GM19351 (cell line): Measurements from ENCODE around the gene SYNDIG1L.

Source experiments
- ATAC-seq: cut with Tn5 transposase; IDR thresholded peaks from one replicate; pipeline ENCODE4 v1.9.1; 2021; ENCODE audit warnings: mild to moderate bottlenecking, moderate library complexity; ENCODE audit not compliant: unreplicated experiment

Gene SYNDIG1L

DNA sequence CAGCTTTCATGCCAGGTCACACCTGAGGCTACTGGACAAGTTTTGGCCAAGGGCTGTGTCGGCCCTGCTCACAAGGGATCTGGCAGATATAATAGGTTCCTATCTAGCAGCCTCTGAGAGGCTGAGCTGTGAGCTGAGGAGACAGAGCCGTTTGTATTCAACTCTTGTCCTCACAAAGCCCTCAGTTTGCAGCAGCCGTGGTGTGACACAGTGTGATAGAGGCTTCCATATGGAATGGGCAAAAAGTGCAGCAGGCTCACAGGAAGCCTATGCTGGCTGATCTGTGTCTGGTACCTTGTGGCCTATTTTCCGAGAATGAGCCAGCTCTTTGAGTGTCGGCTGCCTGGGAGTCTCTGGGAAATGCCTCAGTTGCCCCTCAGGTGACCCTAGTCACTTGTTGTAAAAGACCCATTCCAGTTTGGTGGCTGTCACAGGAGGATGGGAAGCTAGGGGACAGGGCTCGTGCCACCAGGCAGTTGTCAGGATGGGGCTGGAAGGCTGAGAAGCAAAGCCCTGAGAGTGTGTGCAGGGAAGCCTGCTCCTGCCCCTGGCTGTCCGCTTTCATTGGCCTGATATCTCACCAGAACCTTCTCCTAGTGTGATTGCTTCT lies 61.6 kb downstream of the SYNDIG1L start:
- ATAC-seq, result no peak

DNA sequence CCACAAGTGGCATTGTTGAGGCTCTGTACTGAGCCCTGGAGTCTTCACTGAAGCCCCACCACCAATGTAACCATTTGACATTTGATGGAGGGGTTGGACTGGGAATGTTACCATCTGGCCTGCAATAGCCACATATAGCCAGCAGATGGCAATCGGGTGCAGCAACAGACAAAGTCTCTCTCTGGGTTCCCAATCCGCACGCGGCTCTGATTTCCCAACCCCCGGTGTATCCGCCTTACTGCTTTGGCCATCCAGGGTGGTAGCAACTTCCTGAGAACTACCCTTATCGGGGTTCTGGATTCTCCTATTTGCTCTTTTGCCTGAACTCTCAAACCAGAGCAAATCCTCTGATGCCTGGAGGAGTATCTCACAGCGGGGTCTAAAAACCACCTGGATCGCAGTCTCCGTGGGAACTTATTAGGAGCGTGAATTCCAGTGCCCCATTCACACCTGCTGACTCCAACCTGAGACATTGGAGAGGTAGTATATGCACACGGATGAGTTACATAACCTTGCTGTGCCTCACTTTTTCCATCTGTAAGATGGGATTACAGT lies 63.6 kb downstream of the SYNDIG1L start:
- no peak for ATAC-seq

DNA sequence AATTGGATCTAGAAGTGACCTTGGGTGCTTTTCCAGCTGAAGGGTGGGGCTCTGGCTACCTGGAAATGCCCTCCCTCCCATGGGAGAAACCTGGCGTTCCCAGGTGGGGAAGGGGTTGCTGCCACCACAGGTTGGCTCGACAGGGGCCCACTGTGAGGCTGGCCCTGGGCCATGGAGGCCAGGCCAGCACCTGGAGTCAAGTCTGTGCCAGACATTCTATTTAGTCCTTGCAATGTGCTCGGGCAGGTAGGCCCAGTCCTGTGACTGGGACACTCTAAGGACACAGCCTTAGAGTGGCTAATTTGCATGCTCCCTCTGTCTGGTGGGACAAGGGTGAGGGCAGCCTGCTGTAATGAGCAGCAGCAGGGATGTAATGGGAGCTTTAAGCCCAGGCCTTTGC lies 65.8 kb downstream of the SYNDIG1L start:
- ATAC-seq, result no peak

DNA sequence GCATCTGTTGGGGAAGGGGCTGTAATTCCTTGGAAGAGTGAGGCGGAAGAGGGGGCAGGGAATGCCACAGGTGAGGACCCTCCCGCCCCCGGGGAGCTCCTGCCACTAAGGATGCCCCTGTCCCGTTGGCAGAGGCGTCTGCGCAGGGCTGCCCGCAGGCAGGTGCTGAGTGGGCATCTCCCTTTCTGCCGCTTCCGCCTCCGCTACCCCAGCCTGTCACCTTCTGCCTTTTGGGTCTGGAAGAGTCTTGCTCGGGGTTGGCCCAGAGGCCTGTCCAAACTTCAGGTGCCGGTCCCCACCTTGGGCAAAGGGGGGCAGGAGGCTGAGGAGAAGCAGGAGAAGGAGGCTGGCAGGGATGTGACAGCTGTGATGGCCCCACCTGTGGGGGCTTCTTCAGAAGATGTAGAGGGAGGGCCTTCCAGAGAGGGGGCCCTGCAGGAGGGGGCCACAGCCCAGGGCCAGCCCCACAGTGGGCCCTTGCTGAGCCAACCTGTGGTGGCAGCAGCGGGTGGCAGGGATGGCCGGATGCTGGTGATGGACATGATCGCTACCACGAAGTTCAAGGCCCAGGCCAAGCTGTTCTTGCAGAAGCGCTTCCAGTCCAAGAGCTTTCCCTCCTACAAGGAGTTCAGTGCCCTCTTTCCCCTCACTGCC lies 67.7 kb downstream of the SYNDIG1L start:
- ATAC-seq, result no peak

DNA sequence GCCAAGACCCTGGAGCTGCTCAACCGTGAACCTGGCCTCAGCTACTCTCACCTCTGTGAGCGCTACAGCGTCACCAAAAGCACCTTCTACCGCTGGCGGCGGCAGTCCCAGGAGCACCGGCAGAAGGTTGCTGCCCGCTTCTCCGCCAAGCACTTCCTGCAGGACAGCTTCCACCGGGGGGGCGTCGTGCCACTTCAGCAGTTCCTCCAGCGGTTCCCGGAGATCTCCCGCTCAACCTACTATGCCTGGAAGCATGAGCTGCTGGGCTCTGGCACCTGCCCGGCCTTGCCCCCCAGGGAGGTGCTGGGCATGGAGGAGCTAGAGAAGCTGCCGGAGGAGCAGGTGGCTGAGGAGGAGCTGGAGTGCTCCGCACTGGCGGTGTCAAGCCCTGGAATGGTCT lies 68.4 kb downstream of the SYNDIG1L start:
- no peak for ATAC-seq

DNA sequence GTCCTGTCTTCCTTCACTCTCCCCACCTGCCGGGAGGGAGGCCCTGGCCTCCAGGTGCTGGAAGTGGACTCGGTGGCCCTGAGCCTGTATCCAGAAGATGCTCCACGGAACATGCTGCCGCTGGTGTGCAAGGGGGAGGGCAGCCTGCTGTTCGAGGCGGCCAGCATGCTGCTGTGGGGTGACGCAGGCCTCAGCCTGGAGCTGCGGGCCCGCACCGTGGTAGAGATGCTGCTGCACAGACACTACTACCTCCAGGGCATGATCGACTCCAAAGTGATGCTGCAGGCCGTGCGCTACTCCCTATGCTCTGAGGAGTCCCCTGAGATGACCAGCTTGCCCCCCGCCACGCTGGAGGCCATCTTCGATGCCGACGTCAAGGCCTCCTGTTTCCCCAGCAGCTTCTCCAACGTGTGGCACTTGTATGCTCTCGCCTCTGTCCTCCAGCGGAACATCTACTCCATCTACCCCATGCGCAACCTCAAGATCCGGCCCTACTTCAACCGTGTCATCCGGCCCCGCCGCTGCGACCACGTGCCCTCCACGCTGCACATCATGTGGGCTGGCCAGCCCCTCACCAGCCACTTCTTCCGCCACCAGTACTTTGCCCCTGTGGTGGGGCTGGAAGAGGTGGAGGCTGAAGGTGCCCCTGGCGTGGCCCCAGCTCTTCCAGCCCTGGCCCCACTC lies 69.0 kb downstream of the SYNDIG1L start:
- ATAC-seq, result no peak
